IPS-20b (cell line): ENCODE data around the gene C22orf15.

Experiments
- H3K27ac ChIP-seq: one replicate; pipeline ENCODE4 v1.5.1; 2013; ENCODE audit warnings: low read length
- H3K27me3 ChIP-seq: 2 replicates; pipeline ENCODE4 v1.6.1; 2013; ENCODE audit warnings: mild to moderate bottlenecking, low read length, inconsistent platforms; ENCODE audit not compliant: insufficient read depth
- H3K36me3 ChIP-seq: 2 replicates; pipeline ENCODE4 v1.6.1; 2013; ENCODE audit warnings: low read depth, mild to moderate bottlenecking, inconsistent platforms, low read length, moderate library complexity; ENCODE audit not compliant: insufficient read depth
- H3K4me1 ChIP-seq: 2 replicates; pipeline ENCODE4 v1.6.1; 2013; ENCODE audit warnings: mild to moderate bottlenecking, control low read depth, inconsistent platforms, low read length, moderate library complexity; ENCODE audit not compliant: insufficient read depth
- H3K4me3 ChIP-seq: 2 replicates; pipeline ENCODE4 v1.5.1; 2013; ENCODE audit warnings: mild to moderate bottlenecking, low read length, inconsistent platforms
- H3K9ac ChIP-seq: 2 replicates; pipeline ENCODE4 v1.6.1; 2013; ENCODE audit warnings: low read depth, mild to moderate bottlenecking, inconsistent platforms, low read length, moderate library complexity
- H3K9me3 ChIP-seq: 2 replicates; pipeline ENCODE4 v1.6.1; 2013; ENCODE audit warnings: mild to moderate bottlenecking, low read depth, low read length, inconsistent platforms; ENCODE audit not compliant: insufficient read depth

C22orf15 gene, protein sequence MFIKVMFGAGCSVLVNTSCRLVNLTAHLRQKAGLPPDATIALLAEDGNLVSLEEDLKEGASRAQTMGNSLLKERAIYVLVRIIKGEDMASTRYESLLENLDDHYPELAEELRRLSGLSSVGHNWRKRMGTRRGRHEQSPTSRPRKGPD

DNA sequence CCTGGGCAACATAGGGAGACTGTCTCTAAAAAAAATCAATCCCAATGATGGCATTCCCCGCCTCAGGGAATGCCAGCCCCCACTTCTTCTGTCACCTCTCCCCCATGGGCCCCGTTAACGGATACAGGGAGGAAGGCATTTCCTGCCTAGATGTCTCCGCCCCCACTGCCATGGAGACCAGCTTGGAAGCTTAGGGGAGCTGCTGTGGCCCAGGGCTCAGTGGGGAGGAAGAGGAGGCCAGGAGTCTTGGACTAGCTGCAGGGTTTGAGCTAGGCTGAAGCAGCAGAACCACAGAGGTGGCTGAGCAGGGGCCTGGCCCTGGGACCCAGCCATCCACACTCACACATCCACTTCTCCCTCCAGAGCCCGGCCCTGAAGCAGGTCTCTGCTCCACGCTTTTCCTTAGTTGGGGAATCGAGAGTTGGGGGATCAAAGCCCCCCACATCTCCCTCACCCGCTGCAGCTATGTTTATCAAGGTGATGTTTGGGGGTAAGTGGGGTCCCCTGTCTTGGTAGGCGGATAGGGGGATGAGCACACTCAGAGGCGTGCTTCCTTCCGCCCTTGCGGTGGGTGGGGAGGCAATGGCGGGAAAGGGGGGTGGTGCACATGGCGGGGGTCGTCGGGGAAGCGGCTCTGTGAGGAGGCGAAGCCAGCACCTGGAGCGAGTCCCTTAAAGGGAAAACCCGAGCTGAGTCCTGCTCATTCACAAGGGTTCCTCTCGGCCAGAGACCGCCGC lies at the start of gene C22orf15:
Gene C22orf15 (plus strand): TSS at position 149 of the 737 bp plus-strand sequence. CDS start 317 bp downstream, at position 466.
- Histone ChIP-seq H3K36me3 (peaks cover 12% of the 10 kb centered on the region), H3K27me3 (no peaks in the 10 kb centered on the region), H3K4me3 (peak within 1 kb of the TSS; percentile 37; the same call in 1 of the 2 replicates), H3K9me3 (no peaks in the 10 kb centered on the region), H3K9ac (peak within 1 kb of the TSS; percentile 52; the same call in 1 of the 2 replicates), H3K4me1 (peaks cover 10% of the 10 kb centered on the region; the same call in 1 of the 2 replicates), H3K27ac (no peak within 1 kb of the TSS)

DNA sequence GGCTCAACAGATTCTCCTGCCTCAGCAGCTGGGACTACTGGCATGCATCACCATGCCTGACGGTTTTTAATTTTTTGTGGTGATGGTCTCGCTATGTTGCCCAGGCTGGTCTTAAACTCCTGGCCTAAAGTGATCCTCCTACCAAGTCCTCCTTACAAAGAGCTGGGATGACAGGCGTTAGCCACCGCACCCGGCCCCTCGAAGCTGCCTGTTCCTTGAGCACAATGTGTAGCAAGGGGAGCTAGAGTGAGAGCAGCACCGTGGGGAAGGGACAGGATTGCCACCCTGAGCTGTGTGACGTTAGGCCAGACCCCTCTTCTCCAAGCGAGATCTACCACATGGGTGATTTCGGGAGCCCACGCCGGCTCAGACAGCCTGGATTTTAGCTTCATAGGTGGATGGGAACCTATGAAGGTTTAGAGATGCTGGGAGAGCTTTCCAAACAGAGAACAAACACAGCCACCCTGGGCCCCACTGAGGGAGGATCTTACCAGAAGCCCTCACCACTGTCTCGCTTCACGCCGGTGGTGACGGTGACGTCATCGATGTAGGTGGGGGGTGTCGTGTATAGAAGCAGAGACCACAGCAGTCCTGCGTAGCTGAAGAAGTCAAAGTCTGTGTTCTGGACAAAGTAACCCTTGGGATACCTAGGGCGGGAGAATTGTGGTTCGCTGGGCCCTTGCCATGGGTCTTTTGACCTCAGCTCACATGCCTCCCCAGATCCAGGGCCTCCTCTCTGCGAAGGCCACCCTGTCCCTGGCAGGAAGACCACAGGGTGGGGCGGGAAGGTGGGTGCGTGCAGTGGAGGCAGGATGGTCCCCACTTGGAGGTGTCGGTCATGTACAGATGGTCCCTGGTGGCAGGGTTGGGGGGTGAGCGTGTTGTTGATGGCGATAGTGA lies 48.8 kb upstream of the C22orf15 start:
- no peak overlapping the region for H3K4me3 ChIP-seq

DNA sequence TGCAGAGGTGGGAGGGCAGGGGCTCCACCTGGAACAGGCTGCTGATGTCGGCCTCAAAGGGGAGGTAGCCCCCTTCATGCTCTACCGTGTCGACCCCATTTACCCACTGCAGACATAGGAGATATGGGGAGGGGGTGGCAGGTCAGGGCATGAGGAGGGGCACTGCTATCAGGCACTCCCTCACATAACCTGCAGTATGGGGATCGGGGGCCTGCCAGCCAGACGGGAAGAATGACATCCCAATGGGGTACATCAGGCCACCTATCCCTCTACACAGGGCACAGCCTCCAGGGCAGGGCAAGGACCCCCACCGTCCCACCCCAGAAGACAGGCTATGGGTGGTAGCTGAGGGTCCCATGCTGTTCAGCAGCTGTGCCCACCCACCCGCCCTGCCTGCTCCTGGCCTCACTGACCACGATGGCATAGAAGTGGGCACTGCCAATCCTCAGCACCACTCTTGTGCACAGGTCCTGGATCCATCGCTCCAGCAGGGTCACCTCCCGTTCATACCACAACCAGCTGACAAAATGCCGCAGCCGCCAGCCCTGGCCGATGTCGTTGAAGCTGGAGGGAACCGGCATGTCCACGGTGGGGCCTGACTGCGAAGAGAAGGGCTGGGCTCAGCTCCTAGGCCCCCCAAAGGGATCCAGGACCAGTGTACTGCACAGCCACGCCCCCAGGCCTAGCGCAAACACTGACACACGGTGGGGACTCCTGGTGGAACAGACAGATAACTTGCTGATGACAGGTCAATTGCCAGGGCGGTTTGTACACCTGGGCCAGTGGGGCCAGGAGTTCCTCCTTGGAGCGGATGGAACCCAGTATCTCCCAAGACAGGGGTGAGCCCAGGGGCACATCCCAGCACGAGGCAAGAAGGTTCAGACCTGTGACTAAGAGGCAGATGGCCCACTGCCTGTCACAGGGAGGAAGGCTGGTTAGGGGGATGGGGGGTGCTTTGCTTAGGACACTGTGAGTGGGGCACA lies 47.9 kb upstream of the C22orf15 start:
- H3K36me3 ChIP-seq, result peaks cover 43% of the 10 kb centered on the region
- no peak overlapping the region for H3K27ac ChIP-seq
- no peak overlapping the region for H3K4me3 ChIP-seq
- H3K9me3 ChIP-seq, result no peaks in the 10 kb centered on the region
- no peaks in the 10 kb centered on the region for H3K27me3 ChIP-seq
- H3K4me1 ChIP-seq, result peaks cover 3% of the 10 kb centered on the region; the same call in 1 of the 2 replicates
- H3K9ac ChIP-seq, result no peak overlapping the region

More for the DNA sequence above, 48.8 kb upstream of the C22orf15 start:
- Histone ChIP-seq H3K9me3 (no peaks in the 10 kb centered on the region), H3K4me1 (peaks cover 3% of the 10 kb centered on the region; the same call in 1 of the 2 replicates), H3K9ac (no peak overlapping the region), H3K36me3 (peaks cover 53% of the 10 kb centered on the region), H3K27ac (no peak overlapping the region), H3K27me3 (no peaks in the 10 kb centered on the region)

DNA sequence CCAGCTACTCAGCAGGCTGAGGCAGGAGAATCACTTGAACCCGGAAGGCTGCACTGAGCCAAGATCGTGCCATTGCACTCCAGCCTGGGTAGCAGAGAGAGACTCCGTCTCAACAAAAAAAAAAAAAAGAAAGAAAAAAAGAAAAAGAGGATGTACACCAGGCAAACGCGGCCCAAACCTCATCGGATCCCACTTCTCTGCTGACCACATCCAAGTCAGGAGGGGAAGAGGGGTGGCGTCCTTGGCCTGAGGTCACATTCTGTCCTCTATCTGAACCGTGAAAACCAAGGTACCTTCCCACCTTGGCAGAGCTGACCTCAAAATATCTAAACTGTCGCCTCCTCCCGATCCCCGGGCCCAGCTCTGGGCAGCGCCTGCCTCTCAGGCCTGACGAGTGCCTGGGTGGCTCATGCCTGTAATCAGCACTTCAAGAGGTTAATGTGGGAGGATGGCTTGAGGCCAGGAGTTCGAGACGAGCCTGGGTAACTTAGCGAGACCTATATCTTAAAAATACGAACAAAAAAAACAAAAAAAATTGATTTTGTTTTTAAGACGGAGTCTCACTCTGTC lies 46.9 kb upstream of the C22orf15 start:
- H3K9me3 ChIP-seq, result no peaks in the 10 kb centered on the region
- no peaks in the 10 kb centered on the region for H3K27me3 ChIP-seq
- H3K36me3 ChIP-seq, result peaks cover 33% of the 10 kb centered on the region
- peak overlapping the region; percentile 88; the same call in 1 of the 2 replicates for H3K9ac ChIP-seq
- H3K4me1 ChIP-seq, result peaks cover 3% of the 10 kb centered on the region; the same call in 1 of the 2 replicates
- no peak overlapping the region for H3K27ac ChIP-seq
- peak overlapping the region; percentile 87 for H3K4me3 ChIP-seq

DNA sequence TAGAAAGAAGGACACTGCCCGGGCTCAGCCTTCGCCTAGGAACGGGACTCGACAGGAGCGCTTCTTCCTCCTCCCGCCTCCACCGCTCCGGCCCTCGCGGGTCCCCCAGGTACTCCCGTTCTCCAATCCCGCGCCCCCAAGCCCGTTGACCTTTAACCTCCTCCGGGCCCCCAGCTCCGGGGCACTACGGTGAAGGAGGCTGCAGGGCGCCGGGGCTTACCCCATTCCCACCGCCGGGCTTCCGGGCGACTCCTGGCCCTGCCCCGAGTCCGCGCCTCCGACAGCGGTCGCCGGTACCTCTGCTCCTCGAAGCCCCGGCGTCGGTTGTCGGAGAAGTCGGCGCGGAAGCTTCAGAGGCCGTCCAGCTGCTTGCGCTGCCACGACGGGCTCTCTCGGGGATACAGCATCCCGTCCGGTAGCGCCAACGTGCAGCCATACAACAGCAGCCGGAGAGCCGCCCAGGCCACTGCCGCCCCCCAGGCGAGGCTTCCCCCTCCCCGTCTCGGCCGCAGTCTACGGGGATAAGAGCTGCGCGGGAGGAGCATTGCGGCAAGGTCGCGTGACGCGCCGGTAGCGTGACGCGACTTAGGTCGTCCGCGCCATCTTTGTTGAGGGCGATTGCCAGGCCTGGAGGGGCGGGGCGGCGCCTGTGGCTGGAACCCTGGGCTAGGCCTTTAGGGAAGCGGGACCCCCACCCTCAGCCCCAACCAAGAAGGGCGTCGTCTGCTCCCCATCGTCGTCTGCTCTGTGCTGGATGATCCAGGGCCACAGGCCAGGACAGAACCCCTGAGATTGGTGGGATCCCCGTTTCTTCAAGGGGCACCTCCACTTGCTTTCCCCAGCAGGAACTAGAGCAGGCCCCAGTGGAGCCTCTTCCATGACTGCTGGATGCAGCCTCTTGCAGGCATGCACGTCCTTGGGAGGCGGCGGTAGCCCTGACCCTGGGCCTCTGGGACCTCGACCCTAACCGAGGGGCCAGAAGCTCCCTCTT lies 45.7 kb upstream of the C22orf15 start:
- no peaks in the 10 kb centered on the region for H3K27me3 ChIP-seq
- H3K36me3 ChIP-seq, result peaks cover 21% of the 10 kb centered on the region; the same call in 1 of the 2 replicates
- peak overlapping the region; percentile 34 for H3K27ac ChIP-seq
- H3K9me3 ChIP-seq, result no peaks in the 10 kb centered on the region
- H3K4me1 ChIP-seq, result peaks cover 3% of the 10 kb centered on the region; the same call in 1 of the 2 replicates
- peak overlapping the region; percentile 88 for H3K9ac ChIP-seq
- peak overlapping the region; percentile 87 for H3K4me3 ChIP-seq

DNA sequence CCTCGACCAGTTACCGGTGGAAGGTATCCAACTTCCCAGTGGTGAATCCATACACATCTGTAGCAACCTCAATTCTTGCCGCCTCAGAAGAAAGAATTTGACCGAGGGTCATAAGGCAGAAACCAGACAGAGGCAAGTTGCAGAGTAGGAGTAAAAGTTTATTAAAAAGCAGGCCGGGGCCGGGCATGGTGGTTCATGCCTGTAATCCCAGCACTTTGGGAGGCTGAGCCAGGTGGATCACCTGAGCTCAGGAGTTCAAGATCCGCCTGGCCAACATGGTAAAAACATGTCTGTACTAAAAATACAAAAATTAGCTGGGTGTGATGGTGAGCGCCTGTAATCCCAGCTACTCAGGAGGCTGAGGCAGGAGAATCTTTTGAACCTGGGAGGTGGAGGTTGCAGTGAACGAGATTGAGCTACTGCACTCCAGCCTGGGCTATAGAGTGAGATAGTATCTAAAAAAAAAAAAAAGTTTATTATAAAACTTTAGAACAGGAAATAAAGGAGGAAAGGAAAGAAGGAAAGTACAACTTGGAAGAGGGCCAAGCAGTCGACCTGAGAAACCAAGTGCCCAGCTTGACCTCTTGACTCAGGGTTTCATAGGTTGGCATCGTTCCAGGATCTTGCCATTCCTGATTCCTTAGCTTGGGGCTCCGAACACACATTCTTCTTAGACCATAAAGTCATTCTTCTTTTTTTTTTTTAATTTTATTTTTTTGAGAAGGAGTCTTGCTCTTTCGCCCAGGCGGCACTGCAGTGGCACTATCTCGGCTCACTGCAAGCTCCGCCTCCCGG lies 44.2 kb upstream of the C22orf15 start:
- no peak overlapping the region for H3K4me3 ChIP-seq
- no peaks in the 10 kb centered on the region for H3K9me3 ChIP-seq
- peaks cover 10% of the 10 kb centered on the region; the same call in 1 of the 2 replicates for H3K36me3 ChIP-seq
- no peak overlapping the region for H3K9ac ChIP-seq
- H3K27ac ChIP-seq, result no peak overlapping the region
- peaks cover 3% of the 10 kb centered on the region; the same call in 1 of the 2 replicates for H3K4me1 ChIP-seq
- H3K27me3 ChIP-seq, result no peaks in the 10 kb centered on the region

DNA sequence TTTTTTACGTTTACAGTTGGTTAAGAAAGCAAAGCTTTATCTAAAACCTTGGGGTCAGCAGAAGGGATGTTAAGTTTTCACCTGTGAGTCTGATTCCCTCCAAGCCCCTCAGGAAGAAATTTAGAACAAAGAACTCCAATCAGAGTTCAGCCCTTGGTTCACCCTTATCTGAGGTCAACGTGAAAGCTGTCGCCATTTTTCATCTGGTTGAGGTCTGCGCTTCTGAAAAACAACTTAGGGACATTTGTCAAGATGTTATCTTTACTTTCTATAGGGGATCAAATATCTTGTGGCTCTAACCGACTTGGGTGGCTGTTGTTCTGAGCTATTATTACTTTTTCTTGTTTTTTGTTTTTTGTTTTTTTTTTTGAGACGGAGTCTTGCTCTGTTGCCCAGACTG lies 41.9 kb upstream of the C22orf15 start:
- H3K9me3 ChIP-seq, result no peaks in the 10 kb centered on the region
- peaks cover 3% of the 10 kb centered on the region; the same call in 1 of the 2 replicates for H3K4me1 ChIP-seq
- no peak overlapping the region for H3K9ac ChIP-seq
- H3K36me3 ChIP-seq, result no peaks in the 10 kb centered on the region
- H3K27ac ChIP-seq, result no peak overlapping the region
- H3K4me3 ChIP-seq, result no peak overlapping the region
- H3K27me3 ChIP-seq, result no peaks in the 10 kb centered on the region

DNA sequence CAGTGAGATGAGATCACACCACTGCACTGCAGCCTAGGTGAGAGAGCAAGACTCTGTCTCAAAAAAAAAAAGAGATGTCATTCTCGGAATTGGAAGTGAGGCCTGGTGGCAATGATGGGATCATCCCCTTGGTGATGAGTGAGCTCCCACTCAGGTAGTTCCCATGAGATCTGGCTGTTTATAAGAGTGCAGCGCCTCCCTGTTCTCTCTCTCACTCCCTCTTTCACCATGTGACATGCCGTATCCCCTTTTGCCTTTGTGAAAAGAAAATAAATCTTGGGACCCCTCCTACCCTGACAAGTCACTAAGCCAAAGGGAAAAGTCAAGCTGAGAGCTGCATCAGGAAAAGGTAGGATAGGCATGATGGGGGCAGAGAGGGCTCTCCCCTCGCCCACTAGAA lies 40.6 kb upstream of the C22orf15 start:
- no peaks in the 10 kb centered on the region for H3K27me3 ChIP-seq
- no peaks in the 10 kb centered on the region for H3K9me3 ChIP-seq
- H3K27ac ChIP-seq, result no peak overlapping the region
- H3K4me3 ChIP-seq, result no peak overlapping the region
- H3K9ac ChIP-seq, result no peak overlapping the region
- no peaks in the 10 kb centered on the region for H3K36me3 ChIP-seq
- H3K4me1 ChIP-seq, result no peaks in the 10 kb centered on the region

DNA sequence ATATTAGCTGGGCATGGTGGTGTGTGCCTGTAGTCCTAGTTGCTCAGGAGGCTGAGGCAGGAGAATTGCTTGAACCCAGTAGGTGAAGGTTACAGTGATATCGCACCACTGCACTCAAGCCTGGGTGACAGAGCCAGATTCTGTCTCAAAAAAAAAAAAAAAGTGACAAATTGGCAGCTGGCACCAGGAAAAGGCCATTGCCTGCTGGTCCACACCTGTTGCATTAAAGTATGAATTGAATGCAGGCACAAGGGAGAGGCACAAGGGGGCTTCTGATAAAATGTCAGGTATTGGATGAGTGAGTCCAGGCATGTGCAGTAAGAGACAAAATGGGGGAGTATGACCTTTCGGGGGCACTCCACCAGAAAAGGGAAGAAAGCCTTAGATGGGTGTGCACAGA lies 40.1 kb upstream of the C22orf15 start:
- H3K4me1 ChIP-seq, result no peaks in the 10 kb centered on the region
- H3K4me3 ChIP-seq, result no peak overlapping the region
- H3K27me3 ChIP-seq, result no peaks in the 10 kb centered on the region
- H3K9ac ChIP-seq, result no peak overlapping the region
- no peaks in the 10 kb centered on the region for H3K36me3 ChIP-seq
- no peak overlapping the region for H3K27ac ChIP-seq
- H3K9me3 ChIP-seq, result no peaks in the 10 kb centered on the region
